ENCODE measurements around the gene IFFO2.

IFFO2 gene

GRCh38 chr1:18855573-18855972 is 100.9 kb downstream of the IFFO2 start:
- no peak overlapping the region for H3K4me3 ChIP-seq (ENCODE audit: low read length)
- TF ChIP-seq, protein P1, sequence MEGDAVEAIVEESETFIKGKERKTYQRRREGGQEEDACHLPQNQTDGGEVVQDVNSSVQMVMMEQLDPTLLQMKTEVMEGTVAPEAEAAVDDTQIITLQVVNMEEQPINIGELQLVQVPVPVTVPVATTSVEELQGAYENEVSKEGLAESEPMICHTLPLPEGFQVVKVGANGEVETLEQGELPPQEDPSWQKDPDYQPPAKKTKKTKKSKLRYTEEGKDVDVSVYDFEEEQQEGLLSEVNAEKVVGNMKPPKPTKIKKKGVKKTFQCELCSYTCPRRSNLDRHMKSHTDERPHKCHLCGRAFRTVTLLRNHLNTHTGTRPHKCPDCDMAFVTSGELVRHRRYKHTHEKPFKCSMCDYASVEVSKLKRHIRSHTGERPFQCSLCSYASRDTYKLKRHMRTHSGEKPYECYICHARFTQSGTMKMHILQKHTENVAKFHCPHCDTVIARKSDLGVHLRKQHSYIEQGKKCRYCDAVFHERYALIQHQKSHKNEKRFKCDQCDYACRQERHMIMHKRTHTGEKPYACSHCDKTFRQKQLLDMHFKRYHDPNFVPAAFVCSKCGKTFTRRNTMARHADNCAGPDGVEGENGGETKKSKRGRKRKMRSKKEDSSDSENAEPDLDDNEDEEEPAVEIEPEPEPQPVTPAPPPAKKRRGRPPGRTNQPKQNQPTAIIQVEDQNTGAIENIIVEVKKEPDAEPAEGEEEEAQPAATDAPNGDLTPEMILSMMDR (conservative IDR thresholded peaks at IDR 0.05; ENCODE audit: low read depth, low read length), result no peak
- DNase-seq (ENCODE audit: low read depth), result no peak

DNA sequence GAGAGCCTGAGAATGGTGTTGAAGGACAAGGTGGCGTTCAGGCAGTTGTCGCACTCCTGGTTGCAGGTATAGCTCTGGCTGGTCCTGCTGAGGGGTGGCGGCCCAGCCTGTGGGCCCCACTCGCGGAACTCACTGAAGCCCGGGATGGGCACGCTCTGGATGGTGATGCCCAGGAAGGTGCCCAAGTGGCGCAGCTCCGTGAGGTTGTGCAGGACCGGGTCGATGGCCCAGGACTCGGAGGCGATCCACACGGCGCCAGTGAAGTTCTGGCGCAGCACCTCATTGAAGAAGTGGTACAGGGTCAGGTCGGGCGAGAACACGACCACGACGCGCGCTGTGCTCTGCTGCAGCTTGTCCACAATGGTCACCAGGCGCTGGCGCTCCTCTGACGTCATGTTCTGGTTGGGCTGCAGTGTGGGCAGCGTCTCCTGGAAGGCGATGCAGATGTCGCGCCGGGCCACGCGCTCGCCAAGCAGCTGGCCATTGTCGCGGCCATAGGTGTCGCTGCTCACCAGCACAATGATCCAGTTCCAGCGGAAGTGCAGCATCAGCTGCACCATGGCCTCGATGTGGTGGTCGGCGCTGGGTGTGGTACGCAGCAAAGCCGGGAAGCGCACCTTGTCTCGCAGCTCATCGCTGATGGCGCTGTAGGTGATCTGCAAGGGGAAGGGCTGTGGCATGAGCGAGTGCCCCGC is 102.0 kb downstream of the IFFO2 start:
- DNase-seq (ENCODE audit: low read depth), result no peak
- no peak overlapping the region for H3K4me3 ChIP-seq (ENCODE audit: low read length)
- TF ChIP-seq, protein P1 (conservative IDR thresholded peaks at IDR 0.05; ENCODE audit: low read depth, low read length), result no peak
